Astrocyte (in vitro differentiated cells and primary cell): ENCODE data around the gene FOXF1.
A peak's percentile ranks its signal among the peaks of the same experiment; 100 is the strongest.

Experiments used
- CTCF ChIP-seq: IDR thresholded peaks from 2 replicates; pipeline ENCODE4 v1.5.1; 2011; ENCODE audit warnings: low read depth, mild to moderate bottlenecking, inconsistent platforms, low read length, moderate library complexity; ENCODE audit not compliant: insufficient read depth
- EZH2 ChIP-seq: IDR thresholded peaks from 2 replicates; pipeline ENCODE4 v1.6.1; 2012; ENCODE audit warnings: mild to moderate bottlenecking, low read length, inconsistent platforms; ENCODE audit not compliant: insufficient read depth

GRCh38 chr16:86563469-86564345 is 53.4 kb downstream of the FOXF1 start:
- TF ChIP-seq CTCF (peak; percentile 100), EZH2 (no peak)
